ENCODE data around the gene MAP2K5.

The MAP2K5 gene

GRCh38 chr15:67579164-67579563, 36.7 kb downstream of the MAP2K5 start (continued):
- TF ChIP-seq, protein P1, sequence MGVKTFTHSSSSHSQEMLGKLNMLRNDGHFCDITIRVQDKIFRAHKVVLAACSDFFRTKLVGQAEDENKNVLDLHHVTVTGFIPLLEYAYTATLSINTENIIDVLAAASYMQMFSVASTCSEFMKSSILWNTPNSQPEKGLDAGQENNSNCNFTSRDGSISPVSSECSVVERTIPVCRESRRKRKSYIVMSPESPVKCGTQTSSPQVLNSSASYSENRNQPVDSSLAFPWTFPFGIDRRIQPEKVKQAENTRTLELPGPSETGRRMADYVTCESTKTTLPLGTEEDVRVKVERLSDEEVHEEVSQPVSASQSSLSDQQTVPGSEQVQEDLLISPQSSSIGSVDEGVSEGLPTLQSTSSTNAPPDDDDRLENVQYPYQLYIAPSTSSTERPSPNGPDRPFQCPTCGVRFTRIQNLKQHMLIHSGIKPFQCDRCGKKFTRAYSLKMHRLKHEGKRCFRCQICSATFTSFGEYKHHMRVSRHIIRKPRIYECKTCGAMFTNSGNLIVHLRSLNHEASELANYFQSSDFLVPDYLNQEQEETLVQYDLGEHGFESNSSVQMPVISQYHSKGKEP (tag by site-specific recombination; IDR thresholded peaks at IDR 0.05), result peak; percentile 59
- TF ChIP-seq FEZF1 (tag by site-specific recombination; IDR thresholded peaks at IDR 0.05) (peak; percentile 79), PATZ1 (tag by site-specific recombination; IDR thresholded peaks at IDR 0.05) (no peak), TRIM28 (IDR thresholded peaks at IDR 0.05; ENCODE audit: borderline replicate concordance, low read length) (no peak), ZBTB20 (tag by site-specific recombination; IDR thresholded peaks at IDR 0.05) (no peak), ZNF629 (tag by site-specific recombination; IDR thresholded peaks at IDR 0.05) (0 out of 2 replicates have a peak, but pooled peaks have one; percentile 12), ZNF155 (tag by site-specific recombination; IDR thresholded peaks at IDR 0.05) (no peak), ZNF837 (tag by site-specific recombination; IDR thresholded peaks at IDR 0.05) (no peak), PRDM4 (tag by site-specific recombination; IDR thresholded peaks at IDR 0.05) (no peak), ZFP41 (tag by site-specific recombination; IDR thresholded peaks at IDR 0.05; ENCODE audit: borderline replicate concordance) (no peak), ZNF792 (tag by site-specific recombination; IDR thresholded peaks at IDR 0.05) (no peak), ZNF362 (tag by site-specific recombination; IDR thresholded peaks at IDR 0.05) (no peak), GLI2 (tag by site-specific recombination; IDR thresholded peaks at IDR 0.05; ENCODE audit: borderline replicate concordance, low read depth) (no peak), ZSCAN30 (tag by site-specific recombination; IDR thresholded peaks at IDR 0.05) (peak; percentile 47; the same call in 1 of the 2 replicates), YY2 (tag by site-specific recombination; IDR thresholded peaks at IDR 0.05) (no peak)
- TF ChIP-seq, protein P2, sequence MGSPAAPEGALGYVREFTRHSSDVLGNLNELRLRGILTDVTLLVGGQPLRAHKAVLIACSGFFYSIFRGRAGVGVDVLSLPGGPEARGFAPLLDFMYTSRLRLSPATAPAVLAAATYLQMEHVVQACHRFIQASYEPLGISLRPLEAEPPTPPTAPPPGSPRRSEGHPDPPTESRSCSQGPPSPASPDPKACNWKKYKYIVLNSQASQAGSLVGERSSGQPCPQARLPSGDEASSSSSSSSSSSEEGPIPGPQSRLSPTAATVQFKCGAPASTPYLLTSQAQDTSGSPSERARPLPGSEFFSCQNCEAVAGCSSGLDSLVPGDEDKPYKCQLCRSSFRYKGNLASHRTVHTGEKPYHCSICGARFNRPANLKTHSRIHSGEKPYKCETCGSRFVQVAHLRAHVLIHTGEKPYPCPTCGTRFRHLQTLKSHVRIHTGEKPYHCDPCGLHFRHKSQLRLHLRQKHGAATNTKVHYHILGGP (tag by site-specific recombination; IDR thresholded peaks at IDR 0.05), result no peak
- TF ChIP-seq, protein P3, sequence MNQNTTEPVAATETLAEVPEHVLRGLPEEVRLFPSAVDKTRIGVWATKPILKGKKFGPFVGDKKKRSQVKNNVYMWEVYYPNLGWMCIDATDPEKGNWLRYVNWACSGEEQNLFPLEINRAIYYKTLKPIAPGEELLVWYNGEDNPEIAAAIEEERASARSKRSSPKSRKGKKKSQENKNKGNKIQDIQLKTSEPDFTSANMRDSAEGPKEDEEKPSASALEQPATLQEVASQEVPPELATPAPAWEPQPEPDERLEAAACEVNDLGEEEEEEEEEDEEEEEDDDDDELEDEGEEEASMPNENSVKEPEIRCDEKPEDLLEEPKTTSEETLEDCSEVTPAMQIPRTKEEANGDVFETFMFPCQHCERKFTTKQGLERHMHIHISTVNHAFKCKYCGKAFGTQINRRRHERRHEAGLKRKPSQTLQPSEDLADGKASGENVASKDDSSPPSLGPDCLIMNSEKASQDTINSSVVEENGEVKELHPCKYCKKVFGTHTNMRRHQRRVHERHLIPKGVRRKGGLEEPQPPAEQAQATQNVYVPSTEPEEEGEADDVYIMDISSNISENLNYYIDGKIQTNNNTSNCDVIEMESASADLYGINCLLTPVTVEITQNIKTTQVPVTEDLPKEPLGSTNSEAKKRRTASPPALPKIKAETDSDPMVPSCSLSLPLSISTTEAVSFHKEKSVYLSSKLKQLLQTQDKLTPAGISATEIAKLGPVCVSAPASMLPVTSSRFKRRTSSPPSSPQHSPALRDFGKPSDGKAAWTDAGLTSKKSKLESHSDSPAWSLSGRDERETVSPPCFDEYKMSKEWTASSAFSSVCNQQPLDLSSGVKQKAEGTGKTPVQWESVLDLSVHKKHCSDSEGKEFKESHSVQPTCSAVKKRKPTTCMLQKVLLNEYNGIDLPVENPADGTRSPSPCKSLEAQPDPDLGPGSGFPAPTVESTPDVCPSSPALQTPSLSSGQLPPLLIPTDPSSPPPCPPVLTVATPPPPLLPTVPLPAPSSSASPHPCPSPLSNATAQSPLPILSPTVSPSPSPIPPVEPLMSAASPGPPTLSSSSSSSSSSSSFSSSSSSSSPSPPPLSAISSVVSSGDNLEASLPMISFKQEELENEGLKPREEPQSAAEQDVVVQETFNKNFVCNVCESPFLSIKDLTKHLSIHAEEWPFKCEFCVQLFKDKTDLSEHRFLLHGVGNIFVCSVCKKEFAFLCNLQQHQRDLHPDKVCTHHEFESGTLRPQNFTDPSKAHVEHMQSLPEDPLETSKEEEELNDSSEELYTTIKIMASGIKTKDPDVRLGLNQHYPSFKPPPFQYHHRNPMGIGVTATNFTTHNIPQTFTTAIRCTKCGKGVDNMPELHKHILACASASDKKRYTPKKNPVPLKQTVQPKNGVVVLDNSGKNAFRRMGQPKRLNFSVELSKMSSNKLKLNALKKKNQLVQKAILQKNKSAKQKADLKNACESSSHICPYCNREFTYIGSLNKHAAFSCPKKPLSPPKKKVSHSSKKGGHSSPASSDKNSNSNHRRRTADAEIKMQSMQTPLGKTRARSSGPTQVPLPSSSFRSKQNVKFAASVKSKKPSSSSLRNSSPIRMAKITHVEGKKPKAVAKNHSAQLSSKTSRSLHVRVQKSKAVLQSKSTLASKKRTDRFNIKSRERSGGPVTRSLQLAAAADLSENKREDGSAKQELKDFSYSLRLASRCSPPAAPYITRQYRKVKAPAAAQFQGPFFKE (tag by site-specific recombination; IDR thresholded peaks at IDR 0.05; ENCODE audit: borderline replicate concordance), result no peak
